IPS-NIHi7 (cell line): Measurements from ENCODE around the gene GSK3A.
"Not testable (repeated sequence)": the region's sequence is repeated elsewhere in the genome, so short reads cannot be mapped to it uniquely, and the experiment has no call there.

Source experiments
- DNase-seq: peaks from one replicate; pipeline ENCODE4 v3.0.0; 2012; ENCODE audit warnings: mixed read lengths; ENCODE audit errors: extremely low spot score

Gene GSK3A

DNA sequence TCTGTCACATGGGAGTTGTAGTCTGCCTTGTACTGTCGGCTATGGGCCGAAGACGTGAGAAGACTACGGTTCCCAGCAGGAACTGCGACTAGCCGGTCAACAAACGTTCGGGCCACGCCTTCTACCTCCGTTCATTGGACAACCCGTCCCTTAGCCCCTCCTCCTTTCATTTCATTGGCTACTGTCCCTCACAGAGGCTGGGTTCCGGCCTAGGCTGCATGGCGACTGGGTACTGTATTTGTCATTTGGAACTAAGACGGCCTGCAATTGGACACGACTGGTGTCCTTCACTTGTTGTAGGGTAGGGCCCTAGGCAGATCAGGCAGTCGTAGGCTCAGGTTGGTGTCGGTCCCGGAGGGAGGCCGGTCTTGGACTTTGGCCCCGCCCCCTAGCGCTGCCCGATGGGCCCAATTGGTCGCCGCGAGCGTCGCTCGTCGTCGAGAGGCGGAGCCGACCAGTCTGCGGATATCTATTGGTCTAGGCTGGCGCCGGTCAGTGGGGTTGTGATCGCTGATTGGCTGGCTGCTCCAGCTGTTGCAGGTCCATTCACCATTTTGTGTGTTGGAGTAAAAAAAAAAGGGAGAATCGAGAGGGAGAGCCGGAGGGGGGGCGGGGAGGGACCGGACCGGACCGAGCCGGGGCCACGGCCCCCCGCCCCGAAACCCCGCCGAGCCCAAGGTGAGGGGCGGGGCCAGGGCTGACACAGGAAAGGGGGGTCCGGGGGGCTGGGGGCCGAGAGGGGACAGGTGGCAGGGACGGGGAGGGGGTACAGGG lies 26.5 kb upstream of the GSK3A start, which contains the start of gene CIC:
CIC (plus strand) TSS at position 549 of the 774 bp plus-strand sequence. CDS start 2,532 bp downstream, outside the sequence.
- DNase-seq: peak; percentile 93

DNA sequence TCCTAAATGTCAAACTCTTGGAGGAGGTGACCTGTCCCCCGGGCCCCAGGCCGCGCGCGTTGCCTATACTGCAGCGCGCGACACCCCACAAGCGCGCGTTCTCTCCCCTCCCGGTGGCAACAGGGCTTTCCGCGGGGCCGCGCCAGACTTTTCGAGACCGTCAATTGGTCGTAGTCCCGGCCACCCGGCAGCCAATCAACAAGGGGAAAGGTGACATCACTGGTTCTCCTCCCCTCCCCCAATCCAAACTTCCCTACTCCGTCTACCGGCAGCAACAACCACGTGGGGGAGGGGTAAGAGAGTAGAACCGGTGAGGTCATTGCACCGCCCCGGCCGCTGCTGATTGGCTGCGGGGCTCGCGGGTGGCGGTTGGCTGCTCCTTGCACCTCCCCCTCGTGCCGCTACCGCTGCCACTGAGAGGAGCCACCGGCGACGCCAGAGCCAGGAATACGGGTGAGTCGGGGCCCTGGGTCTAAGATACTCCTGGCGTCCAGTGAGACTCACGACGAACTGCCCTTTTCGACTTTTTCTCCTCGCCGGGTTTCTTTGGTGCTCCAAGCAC lies 25.8 kb upstream of the GSK3A start:
- DNase-seq: peak; percentile 89

DNA sequence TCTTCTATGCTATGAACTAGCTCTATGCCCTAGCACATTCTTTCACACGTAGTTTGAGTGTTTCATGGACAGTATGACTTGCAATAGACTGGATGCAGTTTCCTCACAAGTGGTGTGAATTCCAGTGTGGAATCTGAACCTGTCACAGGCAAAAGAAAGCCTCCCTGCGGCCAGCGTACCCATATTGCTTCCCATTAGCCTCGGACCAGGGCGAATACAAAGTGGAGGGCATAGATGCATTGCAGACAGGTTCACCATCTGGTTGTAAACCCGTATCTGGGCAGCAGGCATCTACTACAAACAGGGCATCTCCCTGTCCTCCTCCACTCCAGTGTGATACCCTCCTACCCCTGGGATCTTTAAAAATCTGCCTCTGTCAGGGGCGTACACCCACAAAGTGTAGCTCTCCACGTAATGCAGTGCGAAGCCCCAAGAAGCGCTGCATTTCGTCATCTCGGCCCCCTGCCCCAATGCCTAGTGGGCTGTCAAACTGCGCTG lies 25.3 kb upstream of the GSK3A start:
- DNase-seq: no peak

DNA sequence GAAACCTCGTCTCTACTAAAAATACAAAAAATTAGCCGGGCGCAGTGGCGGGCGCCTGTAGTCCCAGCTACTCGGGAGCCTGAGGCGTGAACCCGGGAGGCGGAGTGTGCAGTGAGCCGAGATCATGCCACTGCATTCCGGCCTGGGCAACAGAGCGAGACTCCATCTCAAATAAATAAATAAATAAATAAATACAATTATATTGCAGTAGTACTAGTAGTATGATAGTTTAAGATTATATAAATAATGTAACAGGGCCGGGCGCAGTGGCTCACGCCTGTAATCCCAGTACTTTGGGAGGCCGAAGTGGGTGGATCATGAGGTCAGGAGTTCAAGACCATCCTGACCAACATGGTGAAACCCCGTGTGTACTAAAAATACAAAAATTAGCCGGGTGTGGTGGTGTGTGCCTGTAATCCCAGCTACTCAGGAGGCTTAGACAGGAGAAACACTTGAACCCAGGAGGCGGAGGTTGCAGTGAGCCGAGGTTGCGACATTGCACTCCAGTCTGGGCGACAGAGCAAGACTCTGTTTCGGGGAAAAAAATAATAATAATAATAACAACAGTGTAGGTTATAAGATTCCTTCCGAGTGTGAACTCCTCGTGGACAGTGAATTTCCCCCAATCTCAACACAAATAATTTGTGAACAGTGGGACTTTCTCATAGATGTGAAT lies 24.7 kb upstream of the GSK3A start:
- not testable (repeated sequence) for DNase-seq

- DNase-seq: not testable (repeated sequence)
These were observed 23.7 kb upstream of the GSK3A start for GRCh38 chr19:42266105-42266504.

GRCh38 chr19:42261763-42262162 lies 19.4 kb upstream of the GSK3A start:
- DNase-seq: no peak

DNA sequence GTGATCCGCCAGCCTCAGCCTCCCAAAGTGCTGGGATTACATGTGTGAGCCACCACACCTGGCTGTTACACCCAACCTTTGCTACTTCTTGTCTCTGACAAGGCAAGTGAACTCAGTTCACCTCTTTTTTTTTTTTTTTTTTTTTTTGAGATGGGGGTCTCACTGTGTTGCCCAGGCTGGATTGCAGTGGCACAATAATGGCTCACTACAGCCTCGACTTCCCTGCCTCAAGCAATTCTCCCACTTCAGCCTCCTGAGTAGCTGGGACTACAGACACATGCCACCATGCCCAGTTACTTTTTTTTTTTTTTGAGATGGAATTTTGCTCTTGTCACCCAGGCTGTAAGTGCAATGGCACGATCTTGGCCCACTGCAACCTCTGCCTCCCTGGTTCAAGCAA lies 15.4 kb upstream of the GSK3A start:
- DNase-seq: not testable (repeated sequence)

GRCh38 chr19:42255766-42256745 lies 13.7 kb upstream of the GSK3A start:
- peak; percentile 35 for DNase-seq

- peak; percentile 83 for DNase-seq
These were observed 12.7 kb upstream of the GSK3A start, which contains the start of gene ERF for GRCh38 chr19:42254850-42255765. Gene ERF (minus strand): TSS chr19:42255128. CDS start chr19:42254999, 129 bp downstream.

GRCh38 chr19:42254089-42254849 lies 11.9 kb upstream of the GSK3A start:
- peak; percentile 46 for DNase-seq

- DNase-seq: peak; percentile 68
These were observed 11.1 kb upstream of the GSK3A start for GRCh38 chr19:42253245-42254088.

GRCh38 chr19:42252365-42253244 lies 10.2 kb upstream of the GSK3A start:
- no peak for DNase-seq

- no peak for DNase-seq
These were observed 9.4 kb upstream of the GSK3A start for GRCh38 chr19:42251572-42252358.

DNA sequence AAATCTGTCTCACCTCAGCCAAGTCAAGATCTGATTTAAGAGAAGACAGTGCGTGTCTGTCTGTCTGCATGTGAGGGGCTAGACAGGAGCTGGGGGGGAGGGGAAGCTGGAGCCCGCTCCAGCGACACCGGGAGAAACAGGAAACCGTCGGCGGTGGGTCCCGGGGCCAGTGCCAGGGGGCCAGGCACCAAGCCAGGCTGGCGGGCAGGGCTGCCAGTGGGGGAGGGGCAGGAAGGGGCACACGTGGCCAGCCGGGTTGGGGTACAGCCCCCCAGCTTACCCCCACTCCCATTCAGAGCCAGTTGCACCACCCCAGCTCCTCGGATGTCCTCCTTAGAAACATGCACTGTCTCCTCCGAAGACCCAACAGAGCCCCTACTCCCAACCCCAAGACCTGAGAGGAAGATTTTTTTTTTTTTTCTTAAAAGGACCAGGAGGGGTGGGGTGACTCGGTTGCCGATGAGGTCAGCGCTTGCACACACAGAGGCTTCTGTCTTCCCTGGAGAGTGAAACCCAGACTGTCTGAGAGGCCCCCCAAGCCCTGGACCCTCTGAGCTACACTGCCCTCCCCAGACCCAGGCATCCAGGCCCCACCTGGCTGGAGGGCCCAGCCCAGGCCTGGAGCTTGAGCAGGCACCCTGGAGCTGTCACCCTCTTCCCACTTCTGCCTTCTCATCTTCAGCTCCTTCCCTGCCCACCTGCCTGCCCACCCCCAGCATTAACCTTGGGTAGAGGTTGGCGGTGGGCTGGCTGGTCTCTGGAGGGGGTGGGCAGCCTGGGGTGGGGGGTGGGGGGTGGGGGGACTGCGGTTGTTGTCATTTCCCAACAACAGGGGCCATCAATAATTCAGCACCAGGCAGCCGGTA lies 8.5 kb upstream of the GSK3A start:
- no peak for DNase-seq

GRCh38 chr19:42250183-42250665 lies 7.8 kb upstream of the GSK3A start:
- DNase-seq: no peak
